ENCODE results near the gene CMIP.

The CMIP gene

GRCh38 chr16:81462683-81463082 is 18.1 kb downstream of the CMIP start:
- DNase-seq (ENCODE audit: low read depth in 2 of 2): no peak

- DNase-seq (ENCODE audit: low read depth in 2 of 2): no peak
Observed at GRCh38 chr16:81463296-81463890, 18.8 kb downstream of the CMIP start.

DNA sequence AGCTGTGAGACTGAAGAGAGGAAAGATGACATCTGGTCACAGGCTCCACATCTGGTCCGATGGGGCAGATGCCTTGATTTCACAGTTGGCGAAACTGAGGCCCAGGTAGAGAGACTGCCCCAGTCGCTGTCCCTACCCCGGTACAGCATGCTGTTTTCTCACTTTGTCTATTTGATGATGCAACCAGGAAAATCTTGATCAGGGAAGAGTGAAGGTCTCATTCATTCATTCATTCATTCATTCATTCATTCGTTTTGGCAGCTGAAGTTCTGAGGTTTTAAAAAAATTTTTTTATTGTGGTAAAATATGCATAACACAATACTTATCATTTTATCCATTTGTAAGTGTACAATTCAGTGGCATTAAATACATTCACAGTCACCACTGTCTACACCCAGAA is 19.7 kb downstream of the CMIP start:
- no peak for DNase-seq (ENCODE audit: low read depth in 2 of 2)

- DNase-seq (ENCODE audit: low read depth in 2 of 2): no peak
Observed at GRCh38 chr16:81465375-81465943, 20.9 kb downstream of the CMIP start.

- DNase-seq (ENCODE audit: low read depth in 2 of 2): no peak
Observed at GRCh38 chr16:81466356-81466980, 21.9 kb downstream of the CMIP start.

DNA sequence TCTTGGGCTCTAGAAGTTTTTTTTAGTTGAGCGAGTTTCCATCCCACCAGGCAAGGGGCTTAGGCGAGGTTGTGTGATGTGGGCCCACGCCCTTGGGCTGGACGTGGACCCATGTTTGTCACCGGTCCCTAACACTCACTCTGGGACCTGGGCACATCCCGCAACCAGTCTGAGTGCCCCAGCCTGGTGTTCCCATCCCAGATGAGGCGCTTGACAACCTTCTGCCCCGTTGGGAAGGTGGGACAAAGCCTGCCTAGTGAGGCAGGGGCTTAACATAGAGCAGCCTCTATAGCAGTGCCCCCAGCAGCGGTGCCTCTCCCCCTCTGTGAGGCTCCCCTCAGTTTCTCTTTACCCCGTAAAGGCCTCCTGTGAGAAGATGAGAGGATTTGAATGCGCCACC is 22.5 kb downstream of the CMIP start:
- no peak for DNase-seq (ENCODE audit: low read depth in 2 of 2)

- DNase-seq (ENCODE audit: low read depth in 2 of 2): no peak
Observed at GRCh38 chr16:81467815-81468214, 23.2 kb downstream of the CMIP start.

DNA sequence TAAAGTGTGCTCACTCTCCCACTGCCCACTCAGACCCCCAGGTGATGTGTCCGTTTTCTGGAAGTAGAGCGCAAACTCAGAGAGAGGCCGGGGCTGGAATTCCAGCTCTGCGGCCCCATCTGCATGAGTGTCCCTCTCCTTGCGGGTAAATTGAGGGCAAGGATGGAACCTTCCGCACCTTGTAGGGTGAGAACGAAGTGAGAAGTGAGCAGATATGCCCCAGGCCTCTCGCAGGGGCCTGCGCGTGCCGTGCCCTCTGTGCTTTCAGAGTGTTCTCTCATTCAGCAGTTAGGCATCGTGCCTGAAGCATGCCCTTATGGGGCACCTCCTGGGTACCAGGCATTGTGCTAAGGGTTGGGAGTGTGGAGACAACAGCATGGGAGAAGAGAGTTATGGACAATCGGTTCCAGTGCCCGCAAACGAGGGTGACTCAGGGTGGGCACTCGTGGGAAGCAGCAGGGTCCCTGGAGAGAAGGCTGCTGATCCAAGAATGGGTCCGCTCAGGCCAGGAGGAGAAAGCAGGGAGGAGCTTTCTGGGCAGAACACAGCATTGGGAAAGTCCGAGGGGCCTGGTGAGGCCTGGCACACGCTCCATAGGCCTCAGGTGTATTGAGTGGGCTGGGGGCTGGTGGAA is 23.8 kb downstream of the CMIP start:
- no peak for DNase-seq (ENCODE audit: low read depth in 2 of 2)

GRCh38 chr16:81469183-81469677 is 24.6 kb downstream of the CMIP start:
- no peak for DNase-seq (ENCODE audit: low read depth in 2 of 2)

- DNase-seq (ENCODE audit: low read depth in 2 of 2): no peak
Observed at GRCh38 chr16:81469710-81470535, 25.3 kb downstream of the CMIP start.

DNA sequence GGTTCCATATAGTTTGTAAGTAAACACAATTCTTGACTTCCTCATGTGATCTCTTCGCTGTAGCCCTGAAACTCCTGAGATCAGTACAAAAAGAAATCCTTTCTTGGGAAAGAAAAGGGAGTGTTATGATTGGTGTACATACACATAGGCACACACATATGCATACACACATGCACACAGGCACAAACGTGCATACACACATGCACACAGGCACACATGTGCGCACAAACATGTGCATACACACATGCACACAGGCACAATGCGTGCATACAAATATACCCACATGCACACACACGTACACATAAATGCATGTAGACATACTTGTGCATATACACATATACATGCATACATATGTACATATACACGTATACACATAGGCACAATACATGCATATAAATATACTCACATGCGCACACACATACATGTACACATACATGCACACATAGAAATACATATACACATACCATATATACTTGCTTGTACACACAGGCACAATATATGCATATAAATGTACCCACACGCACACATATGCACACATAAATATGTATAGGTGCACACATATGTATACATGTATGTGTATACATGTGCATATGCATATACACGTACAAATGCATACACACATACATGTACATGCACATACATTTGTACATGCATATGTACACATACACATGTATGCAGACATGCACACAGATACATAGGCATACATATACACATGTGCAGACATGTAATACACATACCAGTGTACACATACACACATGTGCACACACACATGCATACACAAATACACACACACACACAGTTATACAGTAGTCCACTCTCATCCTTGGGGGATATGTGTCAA is 26.4 kb downstream of the CMIP start:
- DNase-seq (ENCODE audit: low read depth in 2 of 2): no peak

GRCh38 chr16:81471882-81472281 is 27.3 kb downstream of the CMIP start:
- no peak for DNase-seq (ENCODE audit: low read depth in 2 of 2)

GRCh38 chr16:81472391-81472790 is 27.8 kb downstream of the CMIP start:
- no peak for DNase-seq (ENCODE audit: low read depth in 2 of 2)

DNA sequence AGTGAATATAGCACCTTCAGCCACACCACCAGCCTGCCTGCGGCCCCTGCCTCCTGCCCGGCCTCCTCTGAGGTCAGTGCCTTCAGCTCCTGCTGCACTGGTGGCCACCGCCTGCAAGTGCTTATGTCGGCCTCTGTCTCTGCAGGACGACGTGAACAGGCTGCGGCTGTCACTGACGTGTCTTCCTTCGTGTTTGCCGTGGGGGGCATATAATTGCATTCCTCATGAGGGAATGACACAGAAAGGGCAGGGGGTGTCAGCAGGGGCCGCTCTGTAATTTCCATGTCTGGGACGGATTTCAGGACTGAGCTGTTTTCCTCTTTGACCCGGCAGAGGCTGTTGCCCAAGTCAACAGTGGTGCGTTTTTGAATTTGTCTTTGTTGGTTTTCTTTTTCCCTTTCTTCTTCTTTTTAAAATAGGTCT is 28.5 kb downstream of the CMIP start:
- DNase-seq (ENCODE audit: low read depth in 2 of 2): no peak

- DNase-seq (ENCODE audit: low read depth in 2 of 2): no peak
Observed at GRCh38 chr16:81473558-81473957, 28.9 kb downstream of the CMIP start.

GRCh38 chr16:81473969-81474959 is 29.7 kb downstream of the CMIP start:
- DNase-seq (ENCODE audit: low read depth in 2 of 2): no peak

GRCh38 chr16:81477697-81478693 is 33.4 kb downstream of the CMIP start:
- no peak for DNase-seq (ENCODE audit: low read depth in 2 of 2)

- DNase-seq (ENCODE audit: low read depth in 2 of 2): no peak
Observed at GRCh38 chr16:81478876-81479511, 34.4 kb downstream of the CMIP start.
